Suppressor macrophage treated with lipopolysaccharide for 4 hours (primary cell): Measurements from ENCODE around the gene ZSCAN2.
A peak's percentile ranks its signal among the peaks of the same experiment; 100 is the strongest.
"Not testable (repeated sequence)": the region's sequence is repeated elsewhere in the genome, so short reads cannot be mapped to it uniquely, and the experiment has no call there.

Experiments
- DNase-seq: peaks from one replicate; pipeline ENCODE4 v3.0.0-alpha.2; 2020

Gene ZSCAN2

DNA sequence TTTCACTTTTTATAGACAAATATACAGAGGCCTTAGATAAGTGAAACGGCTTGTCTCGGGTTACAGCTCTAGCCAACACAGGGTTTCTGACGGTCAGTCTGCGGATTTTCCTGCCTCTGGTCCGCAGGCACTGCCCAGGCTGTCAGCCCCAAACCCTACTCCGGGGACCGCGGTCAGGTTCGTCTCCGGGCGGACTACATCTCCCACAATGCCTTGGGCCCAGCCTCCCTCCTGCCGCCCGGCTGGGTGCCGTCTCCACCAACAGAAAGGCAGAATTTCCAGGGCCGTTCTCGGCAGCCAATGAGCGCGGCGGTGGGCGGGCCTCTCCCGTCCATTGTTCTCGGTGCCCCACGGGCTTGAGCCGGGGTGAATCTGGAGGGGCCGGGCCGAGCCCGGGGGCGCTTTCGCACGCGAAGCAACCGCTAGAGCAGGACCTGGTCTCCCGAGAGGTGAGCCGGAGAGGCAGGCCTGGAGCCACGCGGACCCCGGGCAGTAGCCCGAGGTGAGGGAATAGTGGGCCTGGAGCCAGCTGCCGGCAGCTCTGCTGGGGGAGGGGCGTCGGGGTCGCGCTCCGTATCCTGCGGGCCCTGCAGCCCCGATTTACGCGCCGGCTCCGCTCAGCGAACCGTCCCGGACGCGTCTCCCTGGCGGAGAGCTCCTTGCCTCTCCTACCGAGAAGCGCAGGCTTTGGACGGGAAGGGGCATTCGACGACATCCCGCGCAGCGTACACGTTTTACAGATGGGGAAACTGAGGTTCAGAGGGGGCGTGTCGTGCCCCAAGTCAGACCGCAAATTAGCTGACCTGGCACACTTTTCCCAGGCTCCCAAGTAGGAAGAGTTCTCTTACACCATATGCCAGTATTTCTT is at the start of gene ZSCAN2:
ZSCAN2 (plus strand) TSS at position 323 of the 868 bp plus-strand sequence. CDS start 2,919 bp downstream, outside the sequence.
- peak; percentile 96 for DNase-seq

DNA sequence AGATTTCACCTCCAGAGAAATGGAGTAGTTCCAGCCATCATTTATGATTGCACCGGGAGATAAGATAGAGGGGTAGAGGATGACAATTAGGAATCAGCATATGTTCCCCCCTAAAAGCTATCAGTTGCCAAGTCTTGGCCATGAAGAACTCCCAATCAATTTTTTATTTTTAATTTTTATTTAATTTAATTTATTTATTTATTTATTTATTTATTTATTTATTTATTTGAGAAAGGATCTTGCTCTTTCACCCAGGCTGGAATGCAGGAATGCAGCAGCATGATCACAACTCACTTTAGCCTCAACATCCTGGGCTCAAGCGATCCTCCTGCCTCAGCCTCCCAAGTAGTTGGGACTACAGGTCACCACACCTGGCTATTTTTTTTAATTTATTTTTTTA is 49.2 kb upstream of the ZSCAN2 start:
- DNase-seq: not testable (repeated sequence)

DNA sequence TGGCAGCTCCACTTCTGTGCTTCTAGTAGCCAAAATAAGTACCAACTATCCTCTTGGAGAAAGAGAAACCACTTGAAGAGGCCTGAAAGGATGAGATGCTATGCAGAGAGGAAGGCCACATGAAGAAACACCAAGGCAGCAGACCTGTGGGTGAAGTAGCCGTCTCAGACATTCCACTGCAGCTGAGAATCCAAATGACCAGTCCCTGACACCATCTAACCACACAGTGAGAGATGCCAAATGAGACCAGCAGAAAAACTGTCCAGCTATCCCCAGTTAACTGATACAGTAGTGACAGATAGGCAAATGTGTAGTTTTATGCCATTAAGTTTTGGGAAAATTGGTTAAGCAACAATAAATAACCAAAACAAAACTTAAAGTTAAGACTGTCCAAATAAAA is 47.9 kb upstream of the ZSCAN2 start:
- DNase-seq: no peak

DNA sequence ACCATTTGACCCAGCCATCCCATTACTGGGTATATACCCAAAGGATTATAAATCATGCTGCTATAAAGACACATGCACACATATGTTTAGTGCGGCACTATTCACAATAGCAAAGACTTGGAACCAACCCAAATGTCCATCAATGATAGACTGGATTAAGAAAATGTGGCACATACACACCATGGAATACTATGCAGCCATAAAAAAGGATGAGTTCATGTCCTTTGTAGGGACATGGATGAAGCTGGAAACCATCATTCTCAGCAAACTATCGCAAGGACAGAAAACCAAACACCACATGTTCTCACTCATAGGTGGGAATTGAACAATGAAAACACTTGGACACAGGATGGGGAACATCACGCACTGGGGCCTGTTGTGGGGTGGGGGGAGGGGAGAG is 44.1 kb upstream of the ZSCAN2 start:
- not testable (repeated sequence) for DNase-seq

DNA sequence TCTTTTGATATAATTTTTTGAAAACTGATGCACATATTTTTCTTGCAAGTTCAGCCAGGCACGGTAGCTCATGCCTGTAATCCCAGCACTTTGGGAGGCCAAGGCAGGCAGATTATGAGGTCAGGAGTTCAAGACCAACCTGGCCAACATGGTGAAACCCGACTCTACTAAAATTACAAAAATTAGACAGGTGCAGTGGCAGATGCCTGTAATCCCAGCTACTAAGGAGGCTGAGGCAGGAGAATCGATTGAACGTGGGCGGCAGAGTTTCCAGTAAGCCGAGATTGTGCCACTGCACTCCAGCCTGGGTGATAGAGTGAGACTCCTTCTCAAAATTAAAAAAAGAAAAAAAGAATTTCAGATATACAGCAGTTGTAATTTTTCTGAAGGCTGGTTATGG is 32.8 kb upstream of the ZSCAN2 start:
- DNase-seq: not testable (repeated sequence)

DNA sequence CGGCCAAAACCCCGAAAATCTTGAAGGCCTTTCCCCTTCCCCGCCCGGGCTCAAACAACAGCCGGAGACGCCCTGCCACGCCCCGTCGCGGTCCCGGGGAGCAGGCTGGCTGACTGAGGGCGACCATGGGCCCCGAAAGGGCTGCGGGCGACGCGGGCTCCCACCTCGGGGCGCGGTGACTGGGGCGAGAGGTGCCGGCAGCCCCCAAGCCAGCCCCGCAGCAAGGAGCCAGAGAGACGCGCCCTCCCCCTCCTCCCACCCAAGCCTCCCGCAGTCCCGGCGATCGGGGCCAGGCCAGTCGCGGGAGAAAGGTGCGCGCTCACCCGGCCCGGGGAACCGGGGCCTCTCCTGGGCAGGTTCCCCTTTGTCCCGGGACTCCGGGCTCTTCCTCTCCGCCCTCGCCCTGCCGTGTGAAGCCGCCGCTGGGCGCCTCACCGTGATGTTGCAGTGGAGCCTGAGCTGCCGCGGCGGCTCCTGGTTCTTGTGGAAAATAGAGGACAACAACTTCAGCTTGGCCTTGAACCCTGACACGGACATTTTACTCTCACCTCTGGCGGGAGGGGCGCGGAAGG is 30.6 kb upstream of the ZSCAN2 start:
- DNase-seq: peak; percentile 65

DNA sequence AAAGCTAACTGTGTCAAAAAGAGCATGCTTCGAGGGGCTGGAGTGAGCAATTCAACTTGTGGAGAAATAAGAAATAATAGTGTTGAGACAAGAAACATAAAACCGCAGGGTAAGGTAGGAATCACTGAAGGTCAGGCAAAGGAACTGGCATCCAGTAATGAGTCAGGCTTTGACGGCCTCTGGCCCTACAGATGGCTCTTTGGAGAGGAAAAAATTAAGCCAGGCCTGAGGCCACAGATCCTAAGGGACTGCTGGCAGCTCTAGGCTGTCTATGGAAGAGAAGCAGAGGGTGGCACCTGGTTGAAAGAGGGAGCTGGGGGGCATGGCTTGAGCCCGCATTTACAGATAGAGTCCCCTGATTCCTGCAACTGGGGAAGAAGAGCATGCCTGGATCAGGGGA is 28.6 kb upstream of the ZSCAN2 start:
- no peak for DNase-seq

DNA sequence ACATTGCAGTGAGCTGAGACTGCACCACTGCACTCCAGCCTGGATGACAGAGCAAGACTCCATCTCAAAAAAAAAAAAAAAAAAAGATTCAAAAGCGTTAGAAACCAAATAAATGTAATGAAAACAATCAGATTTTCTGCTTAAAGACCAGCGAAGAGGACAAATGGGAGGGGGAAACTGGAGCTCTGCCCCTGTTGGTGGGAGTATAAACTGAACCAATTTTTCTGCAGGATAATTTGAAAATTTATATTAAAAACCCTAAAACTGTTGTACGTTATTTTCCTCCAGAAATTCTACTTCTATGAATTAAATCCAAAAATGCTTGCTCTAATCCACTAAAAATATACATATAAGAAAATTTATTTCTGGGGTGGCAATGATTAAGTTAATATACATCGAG is 25.3 kb upstream of the ZSCAN2 start:
- no peak for DNase-seq

DNA sequence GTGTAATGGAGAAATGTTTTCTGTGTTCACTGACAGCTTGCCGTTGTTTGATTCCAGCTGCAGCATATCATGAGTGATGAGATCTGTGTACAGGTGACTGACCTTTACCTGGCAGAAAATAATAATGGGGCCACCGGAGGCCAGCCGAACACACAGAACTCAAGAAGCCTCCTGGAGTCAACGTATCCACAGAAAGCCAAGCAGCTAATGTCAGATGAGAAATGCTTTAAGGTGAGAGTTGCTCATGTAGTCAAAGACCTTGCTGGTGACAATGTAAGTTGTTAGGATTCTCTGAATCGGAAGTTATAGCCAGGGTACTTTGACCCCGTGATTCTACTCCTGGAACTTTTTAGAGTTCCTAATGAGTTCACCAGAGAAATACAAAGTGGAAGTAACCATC is 22.9 kb upstream of the ZSCAN2 start:
- DNase-seq: not testable (repeated sequence)

DNA sequence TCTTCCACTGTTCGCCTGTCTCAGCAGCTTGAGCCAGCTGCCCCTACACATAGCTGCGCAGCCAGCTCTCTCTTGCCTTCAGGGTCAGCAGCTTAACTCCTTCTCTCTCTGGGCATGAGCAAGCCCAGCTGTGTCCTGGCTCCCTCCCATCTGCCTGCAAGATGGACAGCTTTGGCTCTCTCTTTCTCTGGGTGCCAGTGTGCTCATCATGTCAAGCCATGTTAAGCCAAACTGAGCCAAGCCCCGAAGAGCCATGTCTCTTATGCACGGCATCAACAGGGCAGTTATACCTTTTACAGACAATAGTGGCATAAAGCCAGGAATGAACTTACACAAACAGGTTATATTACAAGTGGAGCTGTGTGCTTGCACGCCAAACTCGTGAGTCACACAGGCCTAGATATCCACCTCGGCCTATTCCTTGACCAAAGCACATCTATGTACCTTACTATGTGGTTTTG is 21.5 kb upstream of the ZSCAN2 start:
- not testable (repeated sequence) for DNase-seq

DNA sequence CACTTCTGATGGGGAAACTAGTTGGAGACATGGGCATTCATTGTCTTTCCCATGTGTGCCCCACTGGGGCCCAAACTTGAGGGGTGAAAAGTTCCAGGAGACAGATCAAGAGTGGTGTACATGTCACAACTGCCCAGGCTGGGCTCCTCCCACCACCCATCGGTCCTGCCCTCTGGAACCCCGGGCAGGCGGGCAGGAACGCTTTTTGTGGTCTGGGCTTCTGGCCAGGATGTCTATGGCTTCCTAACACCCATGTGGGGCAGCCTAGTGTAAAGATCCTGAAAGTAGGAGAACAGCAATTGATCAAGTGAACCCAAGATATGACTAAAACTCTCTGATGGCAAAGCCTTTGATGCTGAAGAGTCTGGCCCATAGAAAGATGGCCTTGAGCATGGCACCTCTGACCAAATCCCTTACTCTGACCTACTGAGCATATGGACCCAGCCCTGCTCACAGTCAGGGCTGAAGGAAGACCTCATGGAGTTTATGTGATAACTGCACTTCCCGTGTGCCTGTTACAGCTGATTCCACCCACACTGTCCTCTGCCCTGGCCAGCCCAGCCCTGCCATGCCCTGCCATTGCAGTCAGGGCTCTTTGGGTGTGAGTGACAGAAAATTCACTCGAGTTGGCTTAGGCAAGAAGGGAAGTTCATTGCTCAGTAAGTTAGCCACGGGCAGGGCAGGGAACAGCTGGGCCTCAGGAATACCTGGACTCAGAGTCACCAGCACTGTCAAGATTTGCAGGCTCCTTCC is 19.0 kb upstream of the ZSCAN2 start:
- not testable (repeated sequence) for DNase-seq

DNA sequence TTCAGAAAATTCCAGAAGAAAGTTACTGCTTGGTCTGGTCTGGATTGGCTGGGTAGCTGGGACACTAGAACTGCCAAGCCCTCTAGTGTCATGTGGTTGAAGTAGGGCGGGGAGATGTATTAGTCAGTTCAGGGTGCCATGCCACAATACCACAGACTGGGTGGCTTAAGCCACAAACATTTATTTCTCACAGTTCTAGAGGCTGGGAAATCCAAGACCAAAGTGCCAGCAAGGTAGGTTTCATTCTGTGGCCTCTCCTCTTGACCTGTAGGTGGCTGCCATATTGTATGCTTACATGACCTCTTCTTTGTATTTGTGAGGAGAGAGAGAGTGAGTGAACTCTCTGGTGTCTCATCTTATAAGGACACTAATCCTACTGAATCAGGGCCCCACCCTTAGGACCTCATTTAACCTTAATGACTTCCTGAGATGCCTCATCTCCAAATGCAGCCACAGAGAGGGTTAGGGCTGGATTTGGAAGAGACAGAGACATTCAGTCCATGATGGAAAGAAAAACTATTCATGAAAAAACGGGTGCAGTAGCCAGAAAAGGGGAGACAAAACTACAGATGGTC is 18.1 kb upstream of the ZSCAN2 start:
- no peak for DNase-seq

DNA sequence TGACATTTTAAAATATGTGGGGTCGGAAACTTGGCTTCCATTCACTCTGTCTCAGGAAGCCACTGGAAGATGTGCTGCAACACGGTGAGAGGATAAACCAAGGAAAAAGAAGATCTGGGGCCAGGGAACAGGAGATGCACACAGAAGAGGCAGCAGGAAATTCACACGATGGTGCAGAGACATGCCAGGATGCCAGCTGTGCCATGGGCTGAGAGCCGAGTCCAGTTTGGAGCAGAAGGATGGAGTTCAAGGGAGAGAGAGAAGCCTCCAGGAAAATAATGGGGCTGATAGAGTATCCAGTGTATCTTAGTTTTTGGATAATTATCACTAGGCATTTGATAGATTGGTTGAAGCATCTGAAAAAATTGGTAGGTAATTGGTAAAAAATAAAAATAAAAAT is 16.9 kb upstream of the ZSCAN2 start:
- not testable (repeated sequence) for DNase-seq

DNA sequence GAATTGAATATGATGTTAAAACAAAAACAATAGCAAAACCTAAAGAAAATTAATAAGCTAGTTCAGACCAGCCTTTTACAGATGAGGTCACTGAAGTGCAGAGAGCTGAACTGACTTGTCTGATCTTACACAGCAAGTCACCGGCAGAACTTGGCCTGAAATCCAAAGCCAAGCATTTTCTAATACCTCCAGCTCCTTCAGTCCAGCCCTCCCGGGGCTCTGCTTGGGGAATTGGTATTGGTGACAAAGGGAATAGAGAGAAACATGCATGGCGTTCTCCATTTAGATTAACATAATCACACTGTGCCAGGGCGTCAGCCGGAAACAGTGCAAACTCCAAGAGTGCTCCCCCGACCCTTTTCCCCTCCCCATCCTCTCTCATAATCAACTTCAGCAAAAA is 14.1 kb upstream of the ZSCAN2 start:
- DNase-seq: no peak

DNA sequence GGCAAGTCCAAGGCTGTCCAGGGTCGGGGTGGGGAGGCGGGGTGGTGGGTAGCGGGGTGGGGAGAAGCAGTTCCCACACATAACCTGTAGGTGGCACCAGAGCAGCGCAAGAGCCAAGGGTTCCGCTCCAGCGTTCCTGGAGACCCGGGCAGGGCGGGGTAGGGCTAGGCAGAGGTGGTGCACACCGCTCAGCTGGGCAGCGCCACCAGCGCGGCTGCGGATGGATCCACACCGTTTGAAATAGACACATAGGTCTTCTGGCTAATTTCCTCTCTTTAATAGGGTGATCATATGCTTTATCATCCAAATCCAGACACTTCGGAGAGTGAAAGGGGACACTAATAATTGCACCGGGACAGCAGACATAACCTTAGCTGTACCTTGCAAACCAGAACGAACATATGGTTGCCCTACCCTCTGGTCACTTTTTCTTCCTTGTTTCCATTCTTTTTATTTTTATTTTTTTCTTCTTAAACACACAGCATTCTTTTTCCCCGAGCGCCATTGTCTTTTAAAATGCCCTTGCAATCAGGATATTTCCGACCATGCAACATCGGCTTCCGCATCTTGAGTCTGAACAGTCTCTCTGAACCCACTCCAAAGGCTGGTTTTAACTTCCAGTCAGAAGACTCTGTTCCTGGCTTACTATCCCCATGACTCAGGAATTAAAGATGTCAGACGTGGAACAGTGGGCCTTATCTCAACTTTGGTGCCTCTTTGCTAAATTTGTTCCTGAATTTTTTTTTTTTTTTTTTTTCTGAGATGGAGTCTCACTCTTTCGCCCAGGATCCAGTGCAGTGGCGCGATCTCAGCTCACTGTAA is 12.5 kb upstream of the ZSCAN2 start:
- DNase-seq: peak; percentile 90

DNA sequence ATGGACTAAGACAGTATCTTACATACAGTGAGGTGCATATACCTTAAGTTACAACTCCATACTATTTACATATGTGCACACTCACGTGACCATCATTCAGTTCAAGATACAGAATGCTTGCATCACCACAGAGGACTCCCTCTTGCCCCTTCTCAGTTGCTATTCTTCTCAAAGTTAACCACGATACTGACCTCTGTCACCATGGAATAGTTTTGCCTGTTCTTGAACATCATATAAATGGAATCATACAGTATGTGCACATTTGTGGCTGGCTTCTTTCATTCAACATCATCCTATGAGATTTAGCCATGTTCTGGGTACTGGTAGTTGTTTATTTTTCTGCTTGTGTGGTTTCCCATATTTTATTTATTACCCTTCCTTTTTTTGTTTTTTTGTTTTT is 10.4 kb upstream of the ZSCAN2 start:
- no peak for DNase-seq

DNA sequence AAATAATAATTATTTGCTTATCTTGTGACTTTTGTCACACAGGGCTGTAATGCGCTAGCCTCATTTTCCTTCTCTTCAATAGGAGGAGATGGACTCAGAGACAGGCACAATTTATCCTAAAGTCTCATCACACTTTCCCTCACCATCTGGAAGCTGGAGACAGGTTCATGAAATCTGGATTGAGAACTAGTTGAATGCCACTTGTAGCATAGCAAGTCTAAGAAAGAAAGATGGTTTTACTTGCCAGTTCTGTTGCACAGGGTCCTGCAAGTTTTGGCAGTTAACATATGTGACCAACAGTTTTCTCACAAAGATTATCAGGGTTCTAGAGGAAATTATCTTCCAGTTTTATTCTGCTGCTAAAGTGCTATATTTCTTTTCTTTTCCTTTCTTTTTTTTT is 9.0 kb upstream of the ZSCAN2 start:
- DNase-seq: no peak

DNA sequence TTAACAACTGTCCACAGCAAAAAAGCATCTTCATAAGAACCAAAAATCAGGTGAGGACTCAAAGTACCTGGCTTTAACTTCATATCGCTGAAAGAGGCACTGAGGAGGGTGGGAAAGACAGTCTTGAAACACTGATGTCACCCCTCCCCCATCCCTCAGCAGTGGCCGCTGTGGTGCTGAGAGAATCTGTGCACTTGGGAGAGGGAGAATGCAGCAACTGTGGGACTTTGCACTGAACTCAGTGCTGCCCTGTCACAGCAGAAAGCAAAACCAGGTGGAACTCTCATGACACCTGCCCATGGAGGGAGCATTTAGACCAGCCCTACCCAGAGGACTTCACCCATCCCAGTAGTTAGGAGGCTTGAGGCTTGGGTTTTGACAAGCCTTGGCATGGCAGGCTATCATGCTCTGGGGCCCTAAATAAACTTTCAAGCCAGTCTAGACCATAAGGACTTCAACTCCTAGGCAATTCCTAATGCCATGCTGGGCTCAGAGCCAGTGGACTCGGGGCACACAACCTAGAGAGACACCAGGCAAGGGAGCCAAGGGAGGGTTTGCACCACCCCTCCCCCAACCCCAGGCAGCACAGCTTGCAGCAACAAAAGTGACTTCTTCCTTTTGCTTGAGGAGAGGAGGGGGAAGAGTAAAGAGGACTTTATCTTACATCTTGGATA is 6.1 kb upstream of the ZSCAN2 start:
- no peak for DNase-seq

DNA sequence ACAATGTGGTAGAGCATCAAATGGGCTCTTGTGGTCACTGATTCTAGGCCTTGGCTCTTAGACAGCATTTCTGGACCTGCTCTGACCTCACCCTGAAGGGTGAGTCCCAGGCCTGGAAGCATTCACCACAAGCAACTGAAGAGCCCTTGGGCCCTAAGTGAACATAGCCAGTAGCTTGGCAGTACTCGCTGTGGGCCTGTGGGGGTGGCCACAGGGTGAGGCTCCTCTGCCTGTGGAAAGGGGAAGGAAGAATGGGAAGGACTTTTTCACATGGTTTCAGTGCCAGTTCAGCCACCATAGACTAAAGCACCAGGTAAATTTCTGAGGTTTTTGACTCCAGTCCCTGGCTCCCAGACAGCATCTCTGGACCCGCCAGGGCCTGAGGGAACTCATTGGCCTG is 5.1 kb upstream of the ZSCAN2 start:
- peak; percentile 63 for DNase-seq

DNA sequence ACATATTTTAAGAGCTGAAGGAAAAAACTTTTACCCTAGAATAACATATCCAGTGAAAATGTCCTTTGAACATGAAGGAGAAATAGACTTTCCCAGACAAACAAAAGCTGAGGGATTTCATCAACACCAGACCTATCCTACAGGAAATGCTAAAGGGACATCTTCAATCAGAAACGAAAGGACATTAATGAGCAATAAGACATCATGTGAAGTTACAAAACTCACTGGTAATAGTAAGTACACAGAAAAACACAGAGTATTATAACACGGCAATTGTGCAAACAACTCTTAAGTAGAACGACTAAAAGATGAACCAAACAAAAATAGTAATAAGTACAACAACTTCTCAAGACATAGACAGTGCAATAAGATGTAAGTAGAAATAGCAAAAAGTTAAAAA is 3.5 kb upstream of the ZSCAN2 start:
- peak; percentile 60 for DNase-seq

DNA sequence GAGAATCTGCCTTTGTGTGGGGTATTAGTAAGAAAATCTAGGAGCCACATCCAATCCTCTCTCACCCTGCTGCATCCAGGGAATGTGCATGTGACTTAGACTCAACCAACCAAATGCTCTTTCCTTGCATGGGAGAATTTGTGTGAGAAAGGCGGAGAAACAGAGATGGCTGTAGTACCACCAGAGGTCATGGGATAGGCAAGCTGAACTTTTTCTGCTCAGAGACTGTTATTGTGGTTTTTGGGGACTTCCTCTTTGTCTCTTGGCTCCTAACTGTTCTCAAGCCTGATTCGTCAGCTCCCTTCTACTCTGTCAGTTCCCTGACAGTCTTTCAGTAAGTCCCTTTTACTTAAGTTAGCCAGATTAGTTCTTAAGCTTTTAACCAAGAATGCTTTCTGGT is 2.6 kb upstream of the ZSCAN2 start:
- DNase-seq: peak; percentile 87

DNA sequence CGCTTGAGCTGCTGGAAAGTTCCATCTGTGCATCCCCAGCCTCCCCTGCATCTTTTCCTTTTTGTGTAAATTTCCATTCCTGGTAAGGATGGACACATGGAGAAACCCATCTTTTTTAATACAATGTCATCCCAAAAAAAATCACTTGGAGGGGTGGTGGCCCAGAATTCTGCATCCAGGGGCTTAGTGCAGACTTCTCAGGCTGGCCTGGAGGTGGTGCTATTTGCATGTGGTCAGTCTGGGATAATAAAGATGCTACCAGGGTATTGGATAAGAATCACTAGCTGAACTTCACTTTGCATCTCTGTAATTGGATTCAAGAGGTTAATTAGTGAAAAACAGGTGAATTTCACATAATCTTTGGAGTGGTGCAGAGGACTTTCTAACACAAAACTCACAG is 1.8 kb upstream of the ZSCAN2 start:
- DNase-seq: peak; percentile 49
